ENCODE data around the gene GPI. TPM values are rescaled to one million over a fixed set of nuclear protein-coding genes. Genes with fewer than 3 reads are reported as not detected.

GPI gene
- total and polyA plus RNA-seq, 9 of the 15 experiments (the other 6 are each of a cell fraction or from before 2014, with no cell fraction given), result 88.3 to 358 (median 122) TPM

GRCh38 chr19:34382471-34382870 is 17.5 kb downstream of the GPI start:
- Histone ChIP-seq H3K27ac (ENCODE audit: extremely low read depth, low read depth, low read length) (no peak overlapping the region), H3K9ac (ENCODE audit: insufficient read depth in 1 of 2, low read depth in 2 of 2, low read length in 2 of 2) (no peak overlapping the region), H3K4me1 (replicated peaks in 1 of 2; ENCODE audit: control insufficient read depth in 2 of 2, insufficient read depth in 2 of 2, low read length in 2 of 2) (no peaks in the 10 kb centered on the region; a peak in 1 of 5 replicates), H3K9me3 (replicated peaks; ENCODE audit: control insufficient read depth, insufficient read depth, low read depth, low read length) (no peaks in the 10 kb centered on the region; the same call in 1 of the 2 replicates), H3K9me1 (ENCODE audit: control insufficient read depth, insufficient read depth, low read length) (no peaks in the 10 kb centered on the region), H3K36me3 (ENCODE audit: control insufficient read depth, insufficient read depth, low read length) (peaks cover 95% of the 10 kb centered on the region), H3K79me2 (ENCODE audit: control insufficient read depth, insufficient read depth, low read length) (peaks cover 8% of the 10 kb centered on the region; the same call in 2 of the 3 replicates), H4K20me1 (replicated peaks; ENCODE audit: control insufficient read depth, insufficient read depth, low read length) (no peaks in the 10 kb centered on the region), H3K4me3 (no peak overlapping the region), H3K27me3 (ENCODE audit: control insufficient read depth in 2 of 2, insufficient read depth in 2 of 2, low read length in 2 of 2) (no peaks in the 10 kb centered on the region), H3K4me2 (ENCODE audit: insufficient read depth, low read length) (no peak overlapping the region), H2AFZ (ENCODE audit: low read depth, low read length) (no peak overlapping the region)
- ATAC-seq, result no peak
- no peak for FAIRE-seq
- no peak for DNase-seq (ENCODE audit: extremely low read depth in 1 of 4, low spot score in 3 of 4)
- no TSS peak for BruUV-seq (replicated peaks)
- ChIA-PET CTCF (ENCODE audit: low intra/inter-chr PET ratio) (no interaction called here), POLR2A (interaction anchor here (0.6 to 0.8 kb wide), 2 partner anchors 109 to 248 kb away, joined by 3 read pairs; no protein-coding TSS in a partner anchor)
- intact Hi-C loops (cut with micrococcal nuclease), result no loop called here
- WGBS (ENCODE audit: insufficient coverage, low coverage, missing lambda C conversion rate), result 96% methylated on average over 4 of the region's 4 CpGs
- TF ChIP-seq POU5F1 (IDR thresholded peaks at IDR 0.05; ENCODE audit: borderline replicate concordance, low read depth, low read length, partially characterized antibody) (no peak), CHAMP1 (IDR thresholded peaks at IDR 0.05) (no peak), OTX1 (CRISPR knock-in tag; IDR thresholded peaks at IDR 0.05) (no peak), PRPF4 (IDR thresholded peaks at IDR 0.05; ENCODE audit: insufficient read depth, low read depth, low read length, poor library complexity, severe bottlenecking) (no peak), RBFOX2 (IDR thresholded peaks at IDR 0.05; ENCODE audit: low read depth, low read length) (0 out of 2 replicates have a peak, but pooled peaks have one; percentile 1), HES1 (IDR thresholded peaks at IDR 0.05; ENCODE audit: low read depth) (no peak), SFPQ (IDR thresholded peaks at IDR 0.05; ENCODE audit: low read depth, low read length) (no peak)
- in situ Hi-C loops (cut with MboI), result no loop called here

All from K562 (cell line).